GM23338 (cell line): ENCODE data around the gene TBX2. TPM values are rescaled to one million over a fixed set of nuclear protein-coding genes. Genes with fewer than 3 reads are reported as not detected.

Source experiments
- ATAC-seq: fragments of 200-7000 bp; cut with Tn5 transposase; 3 replicates; pipeline ENCODE4 v1.9.1; 2020
- DNase-seq: peaks from one replicate; pipeline ENCODE4 v3.0.0-alpha.2; 2015; ENCODE audit warnings: low spot score
- H2AFZ ChIP-seq: fragments of 200-600 bp; sonication (generic); 2 replicates; pipeline ENCODE4 v1.8.0; 2016; ENCODE audit warnings: antibody characterized with exemption, mild to moderate bottlenecking, moderate library complexity
- H3F3A ChIP-seq: fragments of 200-600 bp; sonication (generic); replicated peaks from 2 replicates; pipeline ENCODE4 v1.8.0; 2017; ENCODE audit warnings: antibody characterized with exemption, mixed run types, low read depth
- H3K27ac ChIP-seq: fragments of 200-600 bp; sonication (generic); 2 replicates; pipeline ENCODE4 v1.6.1; 2016; ENCODE audit warnings: low read depth
- H3K27me3 ChIP-seq: fragments of 200-600 bp; sonication (generic); 2 replicates; pipeline ENCODE4 v1.8.0; 2016; ENCODE audit warnings: mild to moderate bottlenecking, mixed run types, moderate library complexity; ENCODE audit not compliant: insufficient read depth
- H3K36me3 ChIP-seq: fragments of 200-600 bp; sonication (generic); 2 replicates; pipeline ENCODE4 v1.8.0; 2016; ENCODE audit warnings: mild to moderate bottlenecking; ENCODE audit not compliant: insufficient read depth
- H3K4me1 ChIP-seq: fragments of 200-600 bp; sonication (generic); 2 replicates; pipeline ENCODE4 v1.8.0; 2016; ENCODE audit warnings: mild to moderate bottlenecking, moderate library complexity; ENCODE audit not compliant: insufficient read depth
- H3K4me2 ChIP-seq: fragments of 200-600 bp; sonication (generic); 2 replicates; pipeline ENCODE4 v1.7.1; 2017; ENCODE audit warnings: mixed run types
- H3K4me3 ChIP-seq: fragments of 200-600 bp; sonication (generic); 2 replicates; pipeline ENCODE4 v1.6.1; 2016; ENCODE audit warnings: mixed run types
- H3K79me2 ChIP-seq: fragments of 200-600 bp; sonication (generic); replicated peaks from 2 replicates; pipeline ENCODE4 v1.8.0; 2017; ENCODE audit warnings: mild to moderate bottlenecking; ENCODE audit not compliant: insufficient read depth
- H3K9me2 ChIP-seq: fragments of 200-600 bp; sonication (generic); 2 replicates; pipeline ENCODE4 v1.8.0; 2017; ENCODE audit not compliant: insufficient read depth
- H4K20me1 ChIP-seq: fragments of 200-600 bp; sonication (generic); replicated peaks from 2 replicates; pipeline ENCODE4 v1.8.0; 2017; ENCODE audit warnings: mild to moderate bottlenecking; ENCODE audit not compliant: insufficient read depth
- H3K27ac Mint-ChIP-seq: 2 replicates; pipeline ENCODE4 v1.8.0; 2020; ENCODE audit warnings: inconsistent platforms, mild to moderate bottlenecking, moderate library complexity, mixed read lengths
- H3K27me3 Mint-ChIP-seq: 3 replicates; pipeline ENCODE4 v1.8.0; 2022; ENCODE audit warnings: low read depth, mild to moderate bottlenecking, moderate library complexity, mixed read lengths, inconsistent platforms; ENCODE audit not compliant: insufficient read depth, poor library complexity
- H3K36me3 Mint-ChIP-seq: 3 replicates; pipeline ENCODE4 v1.8.0; 2021; ENCODE audit warnings: low read depth, mild to moderate bottlenecking, inconsistent platforms, moderate library complexity, mixed read lengths
- H3K4me1 Mint-ChIP-seq: 3 replicates; pipeline ENCODE4 v1.8.0; 2020; ENCODE audit warnings: mild to moderate bottlenecking, inconsistent platforms, mixed read lengths
- H3K4me3 Mint-ChIP-seq: 3 replicates; pipeline ENCODE4 v1.8.0; 2021; ENCODE audit warnings: moderate library complexity, mild to moderate bottlenecking, inconsistent platforms, mixed read lengths
- H3K9me3 Mint-ChIP-seq: 3 replicates; pipeline ENCODE4 v1.8.0; 2020; ENCODE audit warnings: moderate library complexity, mild to moderate bottlenecking, inconsistent platforms, mixed read lengths
- EZH2 ChIP-seq: fragments of 200-600 bp; sonication (generic); IDR thresholded peaks from one replicate; pipeline ENCODE4 v1.8.0; 2017; ENCODE audit warnings: antibody characterized with exemption, mild to moderate bottlenecking, low read depth; ENCODE audit not compliant: unreplicated experiment
- EZH2phosphoT487 ChIP-seq: fragments of 200-600 bp; sonication (generic); IDR thresholded peaks from one replicate; pipeline ENCODE4 v1.8.1; 2018; ENCODE audit warnings: antibody characterized with exemption; ENCODE audit not compliant: unreplicated experiment
- JUNB ChIP-seq: IDR thresholded peaks from one replicate; pipeline ENCODE4 v1.6.1; 2016; ENCODE audit warnings: antibody characterized with exemption; ENCODE audit not compliant: unreplicated experiment
- NANOG ChIP-seq: IDR thresholded peaks from 2 replicates; pipeline ENCODE4 v1.6.1; 2016; ENCODE audit warnings: antibody characterized with exemption, borderline replicate concordance
- POLR2AphosphoS5 ChIP-seq: IDR thresholded peaks from 2 replicates; pipeline ENCODE4 v1.6.1; 2016; ENCODE audit warnings: antibody characterized with exemption, low read depth
- STAT1 ChIP-seq: IDR thresholded peaks from one replicate; pipeline ENCODE4 v1.6.1; 2016; ENCODE audit warnings: antibody characterized with exemption; ENCODE audit not compliant: unreplicated experiment
- ZNF114 ChIP-seq: fragments of 250-450 bp; sonication (Bioruptor Pico); IDR thresholded peaks from 2 replicates; pipeline ENCODE4 v1.5.0; 2020; ENCODE audit warnings: mild to moderate bottlenecking, moderate library complexity
- polyA plus RNA-seq: library from polyadenylated mRNA; unstranded; fragments of >200 nt; fragmentation: Nextera tagmentation; extraction: Ambion mirVana; gene quantifications from 2 replicates; pipeline ENCODE4 v1.2.1, GENCODE V29; 2016
- total RNA-seq: library from RNA; depleted of rRNA; stranded (reverse); fragments of >200 nt; shearing (Covaris generic); gene quantifications from 2 replicates; pipeline ENCODE4 v1.2.3, GENCODE V29; 2014
- TF ChIP-seq, protein P1 (sequence below): IDR thresholded peaks from 2 replicates; pipeline ENCODE4 v1.6.1; 2016; ENCODE audit warnings: antibody characterized with exemption
- TF ChIP-seq, protein P2 (sequence below): IDR thresholded peaks from one replicate; pipeline ENCODE4 v1.6.1; 2018; ENCODE audit warnings: antibody characterized with exemption; ENCODE audit not compliant: unreplicated experiment
- TF ChIP-seq, protein P3 (sequence below): fragments of 250-450 bp; sonication (Bioruptor Pico); IDR thresholded peaks from 2 replicates; pipeline ENCODE4 v1.5.0; 2020; ENCODE audit warnings: mild to moderate bottlenecking, moderate library complexity

TBX2 gene
- total and polyA plus RNA-seq, 2 experiments from 2014 or later = not detected

DNA sequence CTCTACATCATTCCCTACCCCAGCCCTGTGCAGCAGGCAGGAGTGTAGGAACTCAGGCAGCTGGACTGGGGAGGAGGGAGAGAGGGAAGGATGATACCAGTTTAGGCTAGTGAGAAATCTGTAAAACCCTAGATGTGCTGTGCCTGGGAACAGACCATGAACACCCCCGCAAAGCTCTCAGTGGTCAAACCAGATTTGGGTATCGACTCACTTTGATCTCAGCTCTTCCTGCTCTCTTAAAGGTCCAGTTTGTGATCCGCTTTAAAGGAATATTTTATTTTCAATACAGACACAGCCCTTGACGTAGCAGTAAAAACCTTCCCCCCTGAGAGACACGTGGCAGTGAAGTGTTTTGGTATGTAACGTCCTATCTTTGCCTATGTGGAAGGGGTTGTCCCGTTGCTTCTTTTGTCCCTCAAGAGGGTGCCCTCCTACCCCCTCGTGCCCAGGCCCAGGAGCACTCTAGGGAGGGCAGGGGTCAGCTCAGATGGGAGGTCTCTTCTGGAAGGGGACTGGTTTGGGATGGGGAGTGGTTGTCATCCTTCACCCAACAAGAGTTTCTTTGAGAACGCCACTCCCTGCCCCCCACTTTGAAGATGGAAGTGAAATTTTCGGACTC, 19.3 kb upstream of the TBX2 start:
- Mint-ChIP-seq H3K27me3 (peaks cover 9% of the 10 kb centered on the region), H3K4me1 (peaks cover 8% of the 10 kb centered on the region), H3K9me3 (no peaks in the 10 kb centered on the region), H3K4me3 (no peak overlapping the region), H3K36me3 (no peaks in the 10 kb centered on the region), H3K27ac (no peak overlapping the region)
- DNase-seq (no peak), ATAC-seq (no peak)
- no peak overlapping the region for H3K4me3 ChIP-seq
- H3K9me2 ChIP-seq = no peaks in the 10 kb centered on the region
- no peaks in the 10 kb centered on the region for H3K4me1 ChIP-seq
- no peak overlapping the region for H3K4me2 ChIP-seq
- H3K79me2 ChIP-seq = no peaks in the 10 kb centered on the region
- no peaks in the 10 kb centered on the region for H3K27me3 ChIP-seq
- no peaks in the 10 kb centered on the region for H3F3A ChIP-seq
- TF ChIP-seq, protein P1, sequence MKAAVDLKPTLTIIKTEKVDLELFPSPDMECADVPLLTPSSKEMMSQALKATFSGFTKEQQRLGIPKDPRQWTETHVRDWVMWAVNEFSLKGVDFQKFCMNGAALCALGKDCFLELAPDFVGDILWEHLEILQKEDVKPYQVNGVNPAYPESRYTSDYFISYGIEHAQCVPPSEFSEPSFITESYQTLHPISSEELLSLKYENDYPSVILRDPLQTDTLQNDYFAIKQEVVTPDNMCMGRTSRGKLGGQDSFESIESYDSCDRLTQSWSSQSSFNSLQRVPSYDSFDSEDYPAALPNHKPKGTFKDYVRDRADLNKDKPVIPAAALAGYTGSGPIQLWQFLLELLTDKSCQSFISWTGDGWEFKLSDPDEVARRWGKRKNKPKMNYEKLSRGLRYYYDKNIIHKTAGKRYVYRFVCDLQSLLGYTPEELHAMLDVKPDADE = no peak
- TF ChIP-seq ZNF114 (CRISPR knock-in tag) (no peak), EZH2 (no peak), NANOG (no peak), STAT1 (no peak), JUNB (no peak), EZH2phosphoT487 (no peak), POLR2AphosphoS5 (no peak)
- TF ChIP-seq, protein P2, sequence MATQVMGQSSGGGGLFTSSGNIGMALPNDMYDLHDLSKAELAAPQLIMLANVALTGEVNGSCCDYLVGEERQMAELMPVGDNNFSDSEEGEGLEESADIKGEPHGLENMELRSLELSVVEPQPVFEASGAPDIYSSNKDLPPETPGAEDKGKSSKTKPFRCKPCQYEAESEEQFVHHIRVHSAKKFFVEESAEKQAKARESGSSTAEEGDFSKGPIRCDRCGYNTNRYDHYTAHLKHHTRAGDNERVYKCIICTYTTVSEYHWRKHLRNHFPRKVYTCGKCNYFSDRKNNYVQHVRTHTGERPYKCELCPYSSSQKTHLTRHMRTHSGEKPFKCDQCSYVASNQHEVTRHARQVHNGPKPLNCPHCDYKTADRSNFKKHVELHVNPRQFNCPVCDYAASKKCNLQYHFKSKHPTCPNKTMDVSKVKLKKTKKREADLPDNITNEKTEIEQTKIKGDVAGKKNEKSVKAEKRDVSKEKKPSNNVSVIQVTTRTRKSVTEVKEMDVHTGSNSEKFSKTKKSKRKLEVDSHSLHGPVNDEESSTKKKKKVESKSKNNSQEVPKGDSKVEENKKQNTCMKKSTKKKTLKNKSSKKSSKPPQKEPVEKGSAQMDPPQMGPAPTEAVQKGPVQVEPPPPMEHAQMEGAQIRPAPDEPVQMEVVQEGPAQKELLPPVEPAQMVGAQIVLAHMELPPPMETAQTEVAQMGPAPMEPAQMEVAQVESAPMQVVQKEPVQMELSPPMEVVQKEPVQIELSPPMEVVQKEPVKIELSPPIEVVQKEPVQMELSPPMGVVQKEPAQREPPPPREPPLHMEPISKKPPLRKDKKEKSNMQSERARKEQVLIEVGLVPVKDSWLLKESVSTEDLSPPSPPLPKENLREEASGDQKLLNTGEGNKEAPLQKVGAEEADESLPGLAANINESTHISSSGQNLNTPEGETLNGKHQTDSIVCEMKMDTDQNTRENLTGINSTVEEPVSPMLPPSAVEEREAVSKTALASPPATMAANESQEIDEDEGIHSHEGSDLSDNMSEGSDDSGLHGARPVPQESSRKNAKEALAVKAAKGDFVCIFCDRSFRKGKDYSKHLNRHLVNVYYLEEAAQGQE = no peak
- TF ChIP-seq, protein P3, sequence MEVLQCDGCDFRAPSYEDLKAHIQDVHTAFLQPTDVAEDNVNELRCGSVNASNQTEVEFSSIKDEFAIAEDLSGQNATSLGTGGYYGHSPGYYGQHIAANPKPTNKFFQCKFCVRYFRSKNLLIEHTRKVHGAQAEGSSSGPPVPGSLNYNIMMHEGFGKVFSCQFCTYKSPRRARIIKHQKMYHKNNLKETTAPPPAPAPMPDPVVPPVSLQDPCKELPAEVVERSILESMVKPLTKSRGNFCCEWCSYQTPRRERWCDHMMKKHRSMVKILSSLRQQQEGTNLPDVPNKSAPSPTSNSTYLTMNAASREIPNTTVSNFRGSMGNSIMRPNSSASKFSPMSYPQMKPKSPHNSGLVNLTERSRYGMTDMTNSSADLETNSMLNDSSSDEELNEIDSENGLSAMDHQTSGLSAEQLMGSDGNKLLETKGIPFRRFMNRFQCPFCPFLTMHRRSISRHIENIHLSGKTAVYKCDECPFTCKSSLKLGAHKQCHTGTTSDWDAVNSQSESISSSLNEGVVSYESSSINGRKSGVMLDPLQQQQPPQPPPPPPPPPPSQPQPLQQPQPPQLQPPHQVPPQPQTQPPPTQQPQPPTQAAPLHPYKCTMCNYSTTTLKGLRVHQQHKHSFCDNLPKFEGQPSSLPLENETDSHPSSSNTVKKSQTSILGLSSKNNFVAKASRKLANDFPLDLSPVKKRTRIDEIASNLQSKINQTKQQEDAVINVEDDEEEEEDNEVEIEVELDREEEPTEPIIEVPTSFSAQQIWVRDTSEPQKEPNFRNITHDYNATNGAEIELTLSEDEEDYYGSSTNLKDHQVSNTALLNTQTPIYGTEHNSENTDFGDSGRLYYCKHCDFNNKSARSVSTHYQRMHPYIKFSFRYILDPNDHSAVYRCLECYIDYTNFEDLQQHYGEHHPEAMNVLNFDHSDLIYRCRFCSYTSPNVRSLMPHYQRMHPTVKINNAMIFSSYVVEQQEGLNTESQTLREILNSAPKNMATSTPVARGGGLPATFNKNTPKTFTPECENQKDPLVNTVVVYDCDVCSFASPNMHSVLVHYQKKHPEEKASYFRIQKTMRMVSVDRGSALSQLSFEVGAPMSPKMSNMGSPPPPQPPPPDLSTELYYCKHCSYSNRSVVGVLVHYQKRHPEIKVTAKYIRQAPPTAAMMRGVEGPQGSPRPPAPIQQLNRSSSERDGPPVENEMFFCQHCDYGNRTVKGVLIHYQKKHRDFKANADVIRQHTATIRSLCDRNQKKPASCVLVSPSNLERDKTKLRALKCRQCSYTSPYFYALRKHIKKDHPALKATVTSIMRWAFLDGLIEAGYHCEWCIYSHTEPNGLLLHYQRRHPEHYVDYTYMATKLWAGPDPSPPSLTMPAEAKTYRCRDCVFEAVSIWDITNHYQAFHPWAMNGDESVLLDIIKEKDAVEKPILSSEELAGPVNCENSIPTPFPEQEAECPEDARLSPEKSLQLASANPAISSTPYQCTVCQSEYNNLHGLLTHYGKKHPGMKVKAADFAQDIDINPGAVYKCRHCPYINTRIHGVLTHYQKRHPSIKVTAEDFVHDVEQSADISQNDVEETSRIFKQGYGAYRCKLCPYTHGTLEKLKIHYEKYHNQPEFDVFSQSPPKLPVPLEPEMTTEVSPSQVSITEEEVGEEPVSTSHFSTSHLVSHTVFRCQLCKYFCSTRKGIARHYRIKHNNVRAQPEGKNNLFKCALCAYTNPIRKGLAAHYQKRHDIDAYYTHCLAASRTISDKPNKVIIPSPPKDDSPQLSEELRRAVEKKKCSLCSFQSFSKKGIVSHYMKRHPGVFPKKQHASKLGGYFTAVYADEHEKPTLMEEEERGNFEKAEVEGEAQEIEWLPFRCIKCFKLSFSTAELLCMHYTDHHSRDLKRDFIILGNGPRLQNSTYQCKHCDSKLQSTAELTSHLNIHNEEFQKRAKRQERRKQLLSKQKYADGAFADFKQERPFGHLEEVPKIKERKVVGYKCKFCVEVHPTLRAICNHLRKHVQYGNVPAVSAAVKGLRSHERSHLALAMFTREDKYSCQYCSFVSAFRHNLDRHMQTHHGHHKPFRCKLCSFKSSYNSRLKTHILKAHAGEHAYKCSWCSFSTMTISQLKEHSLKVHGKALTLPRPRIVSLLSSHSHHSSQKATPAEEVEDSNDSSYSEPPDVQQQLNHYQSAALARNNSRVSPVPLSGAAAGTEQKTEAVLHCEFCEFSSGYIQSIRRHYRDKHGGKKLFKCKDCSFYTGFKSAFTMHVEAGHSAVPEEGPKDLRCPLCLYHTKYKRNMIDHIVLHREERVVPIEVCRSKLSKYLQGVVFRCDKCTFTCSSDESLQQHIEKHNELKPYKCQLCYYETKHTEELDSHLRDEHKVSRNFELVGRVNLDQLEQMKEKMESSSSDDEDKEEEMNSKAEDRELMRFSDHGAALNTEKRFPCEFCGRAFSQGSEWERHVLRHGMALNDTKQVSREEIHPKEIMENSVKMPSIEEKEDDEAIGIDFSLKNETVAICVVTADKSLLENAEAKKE (CRISPR knock-in tag) = no peak
- no peaks in the 10 kb centered on the region for H4K20me1 ChIP-seq
- no peaks in the 10 kb centered on the region for H3K36me3 ChIP-seq
- no peak overlapping the region for H3K27ac ChIP-seq
- no peak overlapping the region for H2AFZ ChIP-seq
